Thymus (tissue), 11 donors: Measurements from ENCODE around the gene NSD2. TPM values are rescaled to one million over a fixed set of nuclear protein-coding genes. Genes with fewer than 3 reads are reported as not detected.

Source experiments
- DNase-seq, 9 donors: peaks; one replicate each; pipeline ENCODE4 v3.0.0-alpha.2; 2013; ENCODE audit warnings: low spot score in 9 of 9, low read depth in 6 of 9, missing footprints in 1 of 9
- H3K27ac ChIP-seq, 2 donors: one replicate each; pipeline ENCODE4 v1.5.1; 2013; ENCODE audit warnings: control low read depth in 1 of 2, low read depth in 1 of 2, low read length in 1 of 2, mild to moderate bottlenecking in 1 of 2, moderate library complexity in 1 of 2
- H3K27me3 ChIP-seq, 2 donors: one replicate each; pipeline ENCODE4 v1.5.1; 2013; ENCODE audit warnings: low read length in 1 of 2; ENCODE audit not compliant: control insufficient read depth in 2 of 2, insufficient read depth in 1 of 2
- H3K36me3 ChIP-seq, 2 donors: one replicate each; pipeline ENCODE4 v1.5.1; 2013; ENCODE audit warnings: low read length in 1 of 2, mild to moderate bottlenecking in 1 of 2, moderate library complexity in 1 of 2; ENCODE audit not compliant: control insufficient read depth in 2 of 2, insufficient read depth in 2 of 2
- H3K4me1 ChIP-seq, 2 donors: one replicate each; pipeline ENCODE4 v1.5.1; 2013; ENCODE audit warnings: low read length in 2 of 2; ENCODE audit not compliant: control insufficient read depth in 2 of 2, insufficient read depth in 2 of 2
- H3K4me3 ChIP-seq, 2 donors: one replicate each; pipeline ENCODE4 v1.5.1; 2013; ENCODE audit warnings: low read length in 2 of 2, control low read depth in 1 of 2, mild to moderate bottlenecking in 1 of 2
- H3K9me3 ChIP-seq, 2 donors: one replicate each; pipeline ENCODE4 v1.5.1; 2013; ENCODE audit warnings: low read length in 1 of 2, mild to moderate bottlenecking in 1 of 2; ENCODE audit not compliant: control insufficient read depth in 2 of 2, insufficient read depth in 1 of 2
- WGBS: extraction: QIAGEN DNeasy Blood & Tissue Kit; methylation state at CpG from one replicate; pipeline ENCODE4 v1.1.7; 2013; 5-methylcytosine and 5-hydroxymethylcytosine counted together
- polyA plus RNA-seq: library from polyadenylated mRNA; stranded (reverse); fragments of 200-250 nt; gene quantifications from one replicate; pipeline ENCODE4 v1.2.3, GENCODE V29; 2013
- total RNA-seq: library from RNA; stranded (reverse); fragments of 120-200 nt; gene quantifications from one replicate; pipeline ENCODE4 v1.2.4, GENCODE V29; 2013
- donor health status: healthy.

The NSD2 gene
- total and polyA plus RNA-seq, 2 donors: 18.6 to 65.3 TPM

- 98% methylated on average over 45 of the region's 45 CpGs for WGBS
- peaks cover 94 to 96% of the 10 kb centered on the region in 2 donors for H3K36me3 ChIP-seq
- H3K4me3 ChIP-seq: no peak overlapping the region
- H3K27ac ChIP-seq: no peak overlapping the region
- no peaks in the 10 kb centered on the region for H3K4me1 ChIP-seq
- H3K27me3 ChIP-seq: no peaks in the 10 kb centered on the region
- DNase-seq: no peak
- H3K9me3 ChIP-seq: no peaks in the 10 kb centered on the region
Measured at GRCh38 chr4:1978741-1979476, 107.7 kb downstream of the NSD2 start.

GRCh38 chr4:1979477-1980196 is 108.4 kb downstream of the NSD2 start:
- Histone ChIP-seq H3K4me1 (no peaks in the 10 kb centered on the region), H3K27me3 (no peaks in the 10 kb centered on the region), H3K9me3 (no peaks in the 10 kb centered on the region), H3K27ac (no peak overlapping the region), H3K4me3 (no peak overlapping the region), H3K36me3 (peaks cover 95 to 96% of the 10 kb centered on the region in 2 donors)
- DNase-seq: no peak
- whole genome bisulfite sequencing: 96% methylated on average over 22 of the region's 22 CpGs

GRCh38 chr4:1980561-1981041 is 109.4 kb downstream of the NSD2 start:
- Histone ChIP-seq H3K27me3 (no peaks in the 10 kb centered on the region), H3K4me1 (no peaks in the 10 kb centered on the region), H3K9me3 (no peaks in the 10 kb centered on the region), H3K27ac (no peak overlapping the region), H3K36me3 (peaks cover 95 to 96% of the 10 kb centered on the region in 2 donors), H3K4me3 (no peak overlapping the region)
- DNase-seq: no peak
- WGBS: 96% methylated on average over 16 of the region's 16 CpGs

- no peak overlapping the region for H3K4me3 ChIP-seq
- H3K27ac ChIP-seq: no peak overlapping the region
- no peaks in the 10 kb centered on the region for H3K4me1 ChIP-seq
- no peaks in the 10 kb centered on the region for H3K27me3 ChIP-seq
- WGBS: 95% methylated on average over 22 of the region's 22 CpGs
- no peaks in the 10 kb centered on the region for H3K9me3 ChIP-seq
- H3K36me3 ChIP-seq: peaks cover 95% of the 10 kb centered on the region in 2 donors
- no peak for DNase-seq
Measured at GRCh38 chr4:1981251-1982058, 110.3 kb downstream of the NSD2 start.

- no peaks in the 10 kb centered on the region for H3K9me3 ChIP-seq
- H3K4me1 ChIP-seq: no peaks in the 10 kb centered on the region
- H3K27me3 ChIP-seq: no peaks in the 10 kb centered on the region
- no peak overlapping the region for H3K27ac ChIP-seq
- H3K4me3 ChIP-seq: no peak overlapping the region
- WGBS: 97% methylated on average over 16 of the region's 16 CpGs
- peaks cover 93 to 95% of the 10 kb centered on the region in 2 donors for H3K36me3 ChIP-seq
- no peak for DNase-seq
Measured at GRCh38 chr4:1982124-1983052, 111.2 kb downstream of the NSD2 start.

- DNase-seq: no peak
- Histone ChIP-seq H3K36me3 (peaks cover 91 to 96% of the 10 kb centered on the region in 2 donors), H3K27ac (no peak overlapping the region), H3K9me3 (no peaks in the 10 kb centered on the region), H3K27me3 (no peaks in the 10 kb centered on the region), H3K4me3 (no peak overlapping the region), H3K4me1 (no peaks in the 10 kb centered on the region)
- 98% methylated on average over 34 of the region's 34 CpGs for WGBS
Measured at GRCh38 chr4:1983053-1983845, 112.1 kb downstream of the NSD2 start.

GRCh38 chr4:1983846-1984405 is 112.7 kb downstream of the NSD2 start:
- Histone ChIP-seq H3K4me1 (no peaks in the 10 kb centered on the region), H3K4me3 (no peak overlapping the region), H3K27ac (no peak overlapping the region), H3K36me3 (peaks cover 84 to 96% of the 10 kb centered on the region in 2 donors), H3K9me3 (no peaks in the 10 kb centered on the region), H3K27me3 (no peaks in the 10 kb centered on the region)
- no peak for DNase-seq
- WGBS: 98% methylated on average over 21 of the region's 21 CpGs
